H7 (cell line): ENCODE results near the gene CPXM2. TPM values are rescaled to one million over a fixed set of nuclear protein-coding genes. Genes with fewer than 3 reads are reported as not detected.

Experiments used
- DNase-seq: peaks from one replicate; pipeline ENCODE4 v3.0.0; 2012
- H3K27me3 ChIP-seq: 2 replicates; pipeline ENCODE4 v1.6.0; 2011; ENCODE audit warnings: mild to moderate bottlenecking, low read length; ENCODE audit not compliant: control insufficient read depth, insufficient read depth
- H3K36me3 ChIP-seq: replicated peaks from 2 replicates; pipeline ENCODE4 v1.5.1; 2011; ENCODE audit warnings: low read length; ENCODE audit not compliant: control insufficient read depth, insufficient read depth
- H3K4me3 ChIP-seq: 2 replicates; pipeline ENCODE4 v1.5.1; 2011; ENCODE audit warnings: low read depth, mild to moderate bottlenecking, control low read depth, low read length, moderate library complexity; ENCODE audit not compliant: insufficient read depth
- total RNA-seq: library from RNA; depleted of rRNA; stranded (reverse); fragments of >200 nt; shearing (Covaris generic); gene quantifications from 2 replicates; pipeline ENCODE4 v1.2.3, GENCODE V29; 2014

CPXM2 gene
- total RNA-seq, 1 experiment from 2014 or later: 2.9 TPM

DNA sequence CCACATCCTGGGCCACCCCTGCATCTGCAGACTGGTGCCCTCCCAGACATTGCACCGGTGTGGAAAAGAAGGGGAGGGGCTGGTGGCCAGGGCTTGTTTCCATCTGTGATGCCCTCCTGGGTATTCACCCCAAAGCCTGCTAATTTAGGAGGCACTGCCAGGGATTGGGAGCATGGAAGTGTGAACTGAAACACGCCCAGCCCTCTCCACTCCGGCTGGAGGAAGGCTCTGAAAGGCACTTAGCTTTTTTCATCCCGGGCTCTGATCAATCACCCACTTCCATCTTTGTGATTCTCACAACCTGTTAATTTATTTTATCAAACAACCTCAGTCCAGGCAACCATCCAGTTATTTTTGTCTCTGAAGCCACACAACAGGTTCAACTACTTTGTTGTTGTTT, 20.9 kb upstream of the CPXM2 start:
- Histone ChIP-seq H3K36me3 (no peaks in the 10 kb centered on the region), H3K4me3 (no peak overlapping the region), H3K27me3 (no peaks in the 10 kb centered on the region; the same call in 1 of the 2 replicates)
- DNase-seq: no peak

DNA sequence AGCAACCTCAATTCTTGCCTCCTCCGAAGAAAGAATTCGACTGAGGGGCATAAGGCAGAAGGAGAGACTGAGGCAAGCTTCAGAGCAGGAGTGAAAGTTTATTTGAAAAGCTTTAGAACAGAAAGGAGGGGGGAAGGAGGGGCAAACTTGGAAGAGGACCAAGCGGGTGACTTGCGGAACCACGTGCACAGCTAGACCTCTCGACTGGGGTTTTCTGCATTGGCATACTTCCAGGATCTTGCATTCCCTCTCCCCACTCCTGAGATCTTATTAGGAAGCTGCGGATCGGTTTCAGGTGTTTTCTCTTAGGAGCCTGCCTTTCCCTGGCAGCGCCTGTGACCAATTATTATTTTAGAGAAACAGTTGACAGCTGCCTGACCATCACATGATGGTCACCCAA, 20.3 kb upstream of the CPXM2 start:
- Histone ChIP-seq H3K36me3 (no peaks in the 10 kb centered on the region), H3K4me3 (no peak overlapping the region), H3K27me3 (no peaks in the 10 kb centered on the region; the same call in 1 of the 2 replicates)
- DNase-seq: no peak

DNA sequence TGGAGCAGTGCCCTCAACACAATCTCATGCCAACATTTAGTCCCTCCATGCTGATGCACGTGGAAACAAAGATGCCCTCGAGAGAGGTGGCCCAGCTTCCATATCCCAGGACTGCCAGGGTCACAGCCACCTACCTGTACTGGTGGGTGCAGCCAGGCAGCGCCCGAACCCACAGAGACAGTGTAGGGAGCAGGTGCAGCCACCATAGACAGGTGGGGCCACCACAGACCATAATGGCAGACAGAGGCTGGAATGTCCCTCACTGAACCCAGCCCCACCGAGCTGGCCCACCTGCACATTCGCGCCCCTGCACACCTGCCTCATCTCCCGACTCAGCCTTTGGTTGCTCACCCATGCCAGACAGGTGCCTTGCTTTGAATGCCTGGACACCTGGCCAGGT, 18.3 kb upstream of the CPXM2 start:
- Histone ChIP-seq H3K36me3 (no peaks in the 10 kb centered on the region), H3K27me3 (no peaks in the 10 kb centered on the region; the same call in 1 of the 2 replicates), H3K4me3 (no peak overlapping the region)
- DNase-seq: no peak

DNA sequence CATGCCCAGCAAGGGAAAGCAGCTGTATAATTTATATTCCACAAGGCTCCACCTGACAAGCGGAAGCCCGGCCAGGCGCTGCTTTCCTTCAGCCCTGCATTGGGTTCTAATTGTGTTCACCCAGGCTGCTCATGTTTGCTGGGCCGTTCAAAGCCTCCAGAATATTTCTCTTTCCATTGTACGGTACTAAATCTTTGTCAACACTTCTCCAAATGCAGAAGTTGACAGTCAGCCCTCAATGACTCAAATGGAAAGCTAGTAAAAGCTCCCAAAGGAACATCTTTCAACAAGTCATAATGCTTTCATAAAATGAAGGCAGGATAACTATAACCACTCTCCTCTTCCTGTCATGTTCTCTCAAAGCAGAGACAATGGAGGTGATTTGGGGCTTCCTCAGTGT, 17.8 kb upstream of the CPXM2 start:
- H3K27me3 ChIP-seq: no peaks in the 10 kb centered on the region; the same call in 1 of the 2 replicates
- H3K4me3 ChIP-seq: no peak overlapping the region
- DNase-seq: no peak
- H3K36me3 ChIP-seq: no peaks in the 10 kb centered on the region

DNA sequence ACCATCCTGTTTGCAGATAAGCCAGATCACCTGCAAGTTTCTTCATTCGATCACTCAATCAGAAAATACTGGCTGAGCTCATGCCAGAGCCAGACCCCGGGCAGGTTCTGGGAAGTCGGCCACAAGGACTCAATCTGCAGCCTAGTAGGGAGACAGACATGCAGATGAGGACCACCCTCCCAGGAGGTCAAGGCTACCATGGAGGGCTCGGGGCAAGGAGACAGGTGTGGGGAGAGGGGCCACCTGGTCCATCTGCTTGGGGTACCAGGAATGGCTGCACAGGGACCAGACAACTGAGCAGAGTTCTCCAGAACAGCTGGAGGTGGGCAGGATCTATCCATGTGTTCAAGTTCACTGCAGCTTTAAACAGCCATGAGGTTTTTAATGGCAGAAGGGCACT, 16.8 kb upstream of the CPXM2 start:
- Histone ChIP-seq H3K36me3 (no peaks in the 10 kb centered on the region), H3K27me3 (no peaks in the 10 kb centered on the region; the same call in 1 of the 2 replicates), H3K4me3 (no peak overlapping the region)
- DNase-seq: no peak

DNA sequence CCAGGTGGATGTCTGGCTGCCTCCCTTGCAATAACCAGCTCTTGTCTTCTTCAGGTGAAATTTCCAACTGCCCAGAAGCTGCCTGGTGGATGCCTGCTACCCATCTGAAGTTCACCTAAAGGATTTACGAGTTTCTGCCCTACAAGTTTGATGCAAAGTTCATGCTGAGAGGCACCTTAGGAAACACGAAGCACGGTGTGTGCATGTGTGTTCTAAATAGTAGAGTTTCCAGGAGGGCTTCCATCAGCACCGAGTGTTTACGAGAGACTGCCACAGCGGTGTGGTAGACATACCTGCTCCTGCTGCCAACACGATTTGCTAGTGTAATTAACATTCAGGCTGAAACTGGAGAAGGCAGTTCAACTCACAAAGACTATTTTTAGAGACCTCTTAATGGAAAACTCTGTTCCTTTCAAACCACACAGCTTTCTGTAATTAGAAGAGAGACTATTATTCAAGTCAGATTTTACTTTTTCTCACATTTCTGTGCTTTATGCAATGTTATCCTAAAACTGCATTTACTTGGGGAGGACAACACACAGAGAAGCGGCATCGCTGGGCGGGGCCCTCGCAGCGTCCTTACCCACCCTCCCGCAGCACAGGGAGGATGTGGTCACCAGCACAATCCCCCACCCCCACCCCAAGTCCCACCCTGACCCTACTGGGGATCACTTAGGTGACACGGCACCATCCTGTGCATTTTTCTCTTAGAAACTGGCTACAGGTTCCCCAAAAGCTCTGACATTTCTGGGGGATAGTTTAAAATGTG, 15.5 kb upstream of the CPXM2 start:
- no peaks in the 10 kb centered on the region for H3K36me3 ChIP-seq
- no peak overlapping the region for H3K4me3 ChIP-seq
- H3K27me3 ChIP-seq: no peaks in the 10 kb centered on the region; the same call in 1 of the 2 replicates
- DNase-seq: no peak

DNA sequence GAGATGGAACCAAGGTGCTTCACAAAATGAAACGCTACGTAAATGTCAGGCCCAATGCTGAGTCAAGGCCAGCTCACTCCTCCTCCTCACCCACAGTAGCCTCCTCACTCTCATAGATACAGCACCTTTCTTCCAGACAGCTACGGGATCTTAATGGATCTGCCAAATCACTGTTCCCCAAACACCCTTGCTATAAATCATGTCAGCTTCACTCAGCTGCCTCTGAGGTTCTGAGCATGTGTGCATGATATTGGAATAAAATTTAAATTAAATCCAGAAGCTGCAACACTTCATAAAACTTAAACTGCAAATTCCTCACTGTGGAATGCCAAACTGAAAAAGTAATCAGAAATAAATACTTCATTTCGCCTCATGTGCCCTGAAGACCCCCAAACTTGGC, 14.7 kb upstream of the CPXM2 start:
- Histone ChIP-seq H3K36me3 (no peaks in the 10 kb centered on the region), H3K4me3 (no peak overlapping the region)

DNA sequence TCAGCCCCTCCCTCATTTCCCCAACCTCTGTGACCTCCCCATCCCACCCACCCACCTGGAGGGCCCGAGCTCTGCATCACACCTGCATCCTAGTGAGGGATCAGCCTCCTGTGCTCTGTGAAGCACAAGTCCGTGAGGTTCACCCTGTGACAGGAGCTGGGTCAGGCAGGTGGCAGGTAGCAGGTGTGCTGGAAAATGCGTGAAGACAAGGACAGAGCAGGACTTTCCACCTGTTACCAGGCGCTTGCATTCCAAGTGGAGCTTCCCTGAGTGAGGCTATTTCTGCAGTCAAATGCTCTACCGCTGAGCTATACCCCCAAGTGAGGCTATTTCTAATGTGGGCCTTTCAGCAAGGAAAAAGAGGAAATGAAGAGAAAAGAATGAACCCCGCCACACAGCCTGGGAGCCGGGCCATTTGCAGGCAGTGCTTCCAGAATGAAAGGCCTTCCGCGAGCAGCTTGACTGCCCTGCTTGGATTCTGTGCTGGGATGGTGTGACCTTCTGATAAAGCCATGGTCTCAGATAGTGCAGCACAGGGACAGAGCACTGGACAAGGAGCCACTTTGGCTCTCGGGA, 13.3 kb upstream of the CPXM2 start:
- H3K27me3 ChIP-seq: no peaks in the 10 kb centered on the region; the same call in 1 of the 2 replicates
- peak; percentile 58 for DNase-seq
- H3K36me3 ChIP-seq: no peaks in the 10 kb centered on the region
- no peak overlapping the region for H3K4me3 ChIP-seq

More for the DNA sequence above, 14.7 kb upstream of the CPXM2 start:
- no peak for DNase-seq
- H3K27me3 ChIP-seq: no peaks in the 10 kb centered on the region; the same call in 1 of the 2 replicates

DNA sequence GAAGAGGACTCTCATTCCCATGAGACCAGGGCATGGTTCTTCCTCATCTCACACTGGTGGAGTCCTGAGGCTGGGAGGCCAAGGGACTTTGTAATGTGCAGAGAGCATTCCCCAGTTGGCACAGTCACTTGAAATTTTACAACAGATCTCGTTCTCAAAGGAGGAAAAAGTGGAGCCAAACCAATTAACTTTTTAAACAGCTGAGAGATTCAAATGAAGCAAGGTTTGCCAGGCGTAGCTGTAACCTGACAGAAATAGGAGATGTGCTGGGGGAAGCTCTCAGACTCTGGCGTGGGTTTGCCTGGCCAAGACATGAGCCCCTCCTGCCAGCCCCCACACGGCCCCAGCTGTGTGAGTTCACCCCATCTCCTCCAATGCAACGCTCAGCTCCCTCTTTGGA, 12.0 kb upstream of the CPXM2 start:
- no peak overlapping the region for H3K4me3 ChIP-seq
- no peaks in the 10 kb centered on the region for H3K27me3 ChIP-seq
- DNase-seq: no peak
- no peaks in the 10 kb centered on the region for H3K36me3 ChIP-seq

DNA sequence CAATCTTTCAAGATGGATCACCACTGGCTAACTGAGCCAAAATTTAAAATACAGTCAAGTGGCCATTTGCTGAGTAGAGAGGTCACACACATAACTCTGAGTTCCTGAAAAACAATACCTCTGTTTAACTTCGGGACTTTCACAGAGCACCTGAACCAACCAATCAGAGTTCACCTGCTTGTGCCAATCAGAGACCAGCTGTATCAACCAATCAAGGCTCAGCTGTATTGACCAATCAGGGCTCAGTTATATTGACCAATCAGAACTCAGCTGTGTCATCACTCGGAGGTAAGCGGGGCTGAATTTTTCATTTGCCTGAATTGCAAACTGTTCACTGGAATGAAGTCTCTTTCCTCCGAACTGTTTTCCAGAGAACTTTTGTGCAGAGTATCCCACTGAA, 10.0 kb upstream of the CPXM2 start:
- no peak for DNase-seq
- H3K4me3 ChIP-seq: no peak overlapping the region
- H3K27me3 ChIP-seq: no peaks in the 10 kb centered on the region
- H3K36me3 ChIP-seq: no peaks in the 10 kb centered on the region

DNA sequence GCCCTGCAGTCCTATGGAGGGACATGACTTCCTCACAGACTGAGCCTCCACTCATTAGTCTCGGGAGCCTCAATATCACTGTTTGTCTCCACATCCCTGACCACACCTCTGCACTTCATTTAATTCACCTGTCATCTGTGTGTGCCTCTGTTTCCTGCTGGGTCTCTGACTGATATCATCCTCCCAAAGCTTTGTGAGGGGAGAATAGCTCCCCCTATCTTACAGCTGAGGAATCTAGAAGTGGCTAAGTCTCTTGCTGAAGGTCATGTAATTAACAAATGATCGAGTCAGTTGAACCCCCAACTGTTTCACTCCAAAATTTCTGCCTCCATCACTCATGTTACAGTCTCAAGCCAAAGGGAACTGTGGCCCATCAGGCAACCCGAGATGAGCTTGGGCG, 5.5 kb upstream of the CPXM2 start:
- peaks cover 7% of the 10 kb centered on the region for H3K27me3 ChIP-seq
- DNase-seq: no peak
- H3K4me3 ChIP-seq: no peak overlapping the region
- no peaks in the 10 kb centered on the region for H3K36me3 ChIP-seq

DNA sequence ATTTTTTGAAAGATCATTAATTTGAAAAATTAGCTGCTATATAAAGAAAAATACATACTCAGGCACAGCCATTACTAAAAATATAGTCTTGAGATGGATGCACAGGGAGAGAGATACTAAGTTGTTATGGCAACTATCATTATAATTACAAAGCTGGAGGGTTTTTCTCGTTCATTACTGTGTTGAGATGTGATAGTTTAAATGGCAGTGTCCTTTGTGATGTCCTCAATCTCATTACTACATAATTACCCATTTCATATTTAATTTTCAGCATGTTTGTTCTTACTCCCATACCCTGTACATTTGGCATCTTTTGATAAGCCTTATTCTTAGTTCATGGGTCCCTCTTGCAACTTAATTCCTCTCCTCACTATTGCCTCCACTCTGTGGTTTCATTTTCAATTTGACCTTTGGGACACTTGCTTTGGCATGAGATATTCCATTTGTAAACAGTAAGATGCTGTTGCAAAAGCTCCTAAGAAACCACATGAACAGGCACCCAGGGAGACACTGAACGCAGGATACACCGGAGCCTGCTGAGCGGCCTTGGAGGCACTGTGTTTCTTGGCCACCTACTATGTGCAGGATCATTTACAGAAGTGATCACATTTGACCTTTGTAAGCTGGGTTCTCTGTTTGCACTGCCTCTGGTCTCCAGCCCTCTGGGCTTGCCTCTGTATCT, 4.8 kb upstream of the CPXM2 start:
- DNase-seq: no peak
- no peaks in the 10 kb centered on the region for H3K36me3 ChIP-seq
- no peak overlapping the region for H3K4me3 ChIP-seq
- H3K27me3 ChIP-seq: peaks cover 12% of the 10 kb centered on the region

DNA sequence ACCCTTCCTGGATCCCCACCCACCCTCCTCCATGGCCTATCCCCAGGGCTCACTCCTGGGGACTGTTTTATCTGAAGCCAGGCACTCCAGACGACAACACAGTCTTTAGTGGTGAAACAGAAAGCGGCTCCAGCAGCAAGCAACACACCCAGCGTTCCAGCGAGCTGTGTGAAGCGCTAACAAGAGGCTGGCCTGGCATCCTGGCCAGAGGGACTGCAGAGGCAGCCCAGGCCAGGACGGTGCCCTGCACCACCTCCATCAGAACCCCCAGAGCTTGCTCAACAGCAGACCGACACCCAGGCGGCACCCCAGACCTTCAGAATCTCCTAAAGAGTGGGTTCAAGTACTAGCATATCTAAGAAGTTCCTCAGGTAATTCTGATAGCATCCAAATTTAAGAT, 2.0 kb upstream of the CPXM2 start:
- Histone ChIP-seq H3K36me3 (no peaks in the 10 kb centered on the region), H3K27me3 (peaks cover 23% of the 10 kb centered on the region)
- no peak for DNase-seq

DNA sequence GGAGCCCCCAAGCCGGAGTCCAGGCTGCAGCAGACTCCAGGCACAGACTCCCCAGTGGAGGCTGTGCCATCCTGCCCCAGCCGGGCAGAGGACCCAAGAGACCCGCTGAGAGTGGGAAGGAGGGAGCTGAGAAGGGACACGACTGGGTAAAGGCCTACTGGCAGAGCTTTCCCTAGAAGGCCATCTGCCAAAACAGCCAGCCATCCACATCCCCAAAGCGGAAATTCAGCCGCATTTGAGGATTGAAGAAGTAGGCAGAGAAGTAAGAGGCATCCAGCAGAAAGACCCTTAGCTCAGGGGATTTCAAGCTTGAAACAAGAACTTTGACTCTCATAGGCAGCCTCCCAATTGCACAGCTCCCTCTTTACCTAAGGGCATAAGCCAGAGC, 857 bp downstream of the CPXM2 start:
- Histone ChIP-seq H3K4me3 (peak overlapping the region; percentile 53), H3K27me3 (peaks cover 23% of the 10 kb centered on the region), H3K36me3 (no peaks in the 10 kb centered on the region)
- DNase-seq: peak; percentile 55

More for the DNA sequence above, 2.0 kb upstream of the CPXM2 start:
- no peak overlapping the region for H3K4me3 ChIP-seq

DNA sequence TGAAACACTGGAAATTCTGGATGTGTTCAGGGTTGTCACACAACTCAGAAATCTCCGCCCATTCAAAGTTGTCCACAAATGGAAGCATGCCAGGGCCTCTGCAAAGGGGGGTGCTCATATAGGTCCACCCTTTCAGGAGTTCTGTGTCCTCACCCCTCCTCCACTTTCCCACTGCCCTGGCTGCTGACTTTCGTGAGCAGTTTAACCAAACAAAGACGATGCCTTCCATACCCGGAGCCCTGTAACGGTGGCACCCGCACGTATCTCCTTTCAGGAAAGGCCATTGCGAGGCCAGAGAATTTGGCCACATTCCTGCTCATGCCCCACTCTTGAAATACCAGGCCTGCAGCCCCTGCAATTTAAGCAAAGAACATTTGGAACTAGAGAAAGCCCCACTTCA, 1.4 kb downstream of the CPXM2 start:
- H3K27me3 ChIP-seq: peaks cover 23% of the 10 kb centered on the region
- no peak overlapping the region for H3K4me3 ChIP-seq

More for the DNA sequence above, 1.4 kb downstream of the CPXM2 start:
- DNase-seq: no peak
- H3K36me3 ChIP-seq: no peaks in the 10 kb centered on the region
